Measurements from ENCODE around the gene VSIR.

Gene VSIR

GRCh38 chr10:71747039-71747531 is 26.2 kb downstream of the VSIR start:
- no peak for DNase-seq (ENCODE audit: low read depth in 2 of 2)

GRCh38 chr10:71746344-71747037 is 26.8 kb downstream of the VSIR start:
- no peak for DNase-seq (ENCODE audit: low read depth in 2 of 2)

- DNase-seq (ENCODE audit: low read depth in 2 of 2): no peak
These were observed 27.6 kb downstream of the VSIR start for GRCh38 chr10:71745664-71746250.

GRCh38 chr10:71744897-71745663 is 28.2 kb downstream of the VSIR start:
- DNase-seq (ENCODE audit: low read depth in 2 of 2): no peak

GRCh38 chr10:71743866-71744265 is 29.5 kb downstream of the VSIR start:
- DNase-seq (ENCODE audit: low read depth in 2 of 2): no peak

- DNase-seq (ENCODE audit: low read depth in 2 of 2): no peak
These were observed 30.1 kb downstream of the VSIR start for GRCh38 chr10:71743089-71743838.

- no peak for DNase-seq (ENCODE audit: low read depth in 2 of 2)
These were observed 30.8 kb downstream of the VSIR start for GRCh38 chr10:71742301-71743088.

- no peak for DNase-seq (ENCODE audit: low read depth in 2 of 2)
These were observed 31.6 kb downstream of the VSIR start for GRCh38 chr10:71741671-71742070.

- no peak for DNase-seq (ENCODE audit: low read depth in 2 of 2)
These were observed 32.3 kb downstream of the VSIR start for GRCh38 chr10:71741029-71741428.

- no peak for DNase-seq (ENCODE audit: low read depth in 2 of 2)
These were observed 33.2 kb downstream of the VSIR start for GRCh38 chr10:71740069-71740653.

GRCh38 chr10:71739358-71739900 is 33.9 kb downstream of the VSIR start:
- no peak for DNase-seq (ENCODE audit: low read depth in 2 of 2)

- no peak for DNase-seq (ENCODE audit: low read depth in 2 of 2)
These were observed 35.5 kb downstream of the VSIR start for GRCh38 chr10:71737834-71738197.

- DNase-seq (ENCODE audit: low read depth in 2 of 2): no peak
These were observed 36.1 kb downstream of the VSIR start for GRCh38 chr10:71737001-71737833.

GRCh38 chr10:71736570-71736952 is 36.8 kb downstream of the VSIR start:
- DNase-seq (ENCODE audit: low read depth in 2 of 2): no peak

GRCh38 chr10:71735709-71736569 is 37.4 kb downstream of the VSIR start:
- DNase-seq (ENCODE audit: low read depth in 2 of 2): no peak

GRCh38 chr10:71734797-71735196 is 38.5 kb downstream of the VSIR start:
- DNase-seq (ENCODE audit: low read depth in 2 of 2): no peak

- DNase-seq (ENCODE audit: low read depth in 2 of 2): no peak
These were observed 41.5 kb downstream of the VSIR start for GRCh38 chr10:71731791-71732190.

- DNase-seq (ENCODE audit: low read depth in 2 of 2): no peak
These were observed 44.1 kb downstream of the VSIR start for GRCh38 chr10:71729161-71729636.

Data from stimulated activated CD8-positive, alpha-beta memory T cell treated with anti-CD3 and anti-CD28 coated beads, Interleukin-7, amount 100 ng/mL, for 1 hour (primary cell).